HepG2 (cell line): ENCODE measurements around the gene IQCN. TPM values are rescaled to one million over a fixed set of nuclear protein-coding genes. Genes with fewer than 3 reads are reported as not detected.

Experiments used
- ATF7-NPFF ChIP-seq: sonication (generic); formaldehyde crosslinking; IDR thresholded peaks from 2 replicates; pipeline ENCODE4 v1.8.1; 2023; ENCODE audit warnings: mild to moderate bottlenecking, low read depth, missing genetic modification reagents, moderate library complexity
- BCL6 ChIP-seq: IDR thresholded peaks from 2 replicates; pipeline ENCODE4 v1.6.1; 2016; ENCODE audit warnings: missing genetic modification reagents, missing compliant biosample characterization
- BRD4 ChIP-seq: sonication (generic); formaldehyde crosslinking; IDR thresholded peaks from 2 replicates; pipeline ENCODE4 v1.4.0; 2020; ENCODE audit warnings: missing genetic modification reagents
- CREB3 ChIP-seq: sonication (generic); formaldehyde crosslinking; IDR thresholded peaks from 2 replicates; pipeline ENCODE4 v1.5.0; 2020; ENCODE audit warnings: missing genetic modification reagents
- CSRNP1 ChIP-seq: sonication (generic); formaldehyde crosslinking; IDR thresholded peaks from 2 replicates; pipeline ENCODE4 v1.8.1; 2023; ENCODE audit warnings: mild to moderate bottlenecking, missing genetic modification reagents
- FOXA3 ChIP-seq: IDR thresholded peaks from 2 replicates; pipeline ENCODE4 v1.6.1; 2016; ENCODE audit warnings: missing genetic modification reagents, missing compliant biosample characterization
- HMG20B ChIP-seq: conservative IDR thresholded peaks from 2 replicates; pipeline ENCODE4 v1.6.1; 2016; ENCODE audit warnings: missing genetic modification reagents, missing compliant biosample characterization
- HMGXB3 ChIP-seq: sonication (generic); formaldehyde crosslinking; IDR thresholded peaks from 2 replicates; pipeline ENCODE4 v1.4.0; 2020; ENCODE audit warnings: missing genetic modification reagents, borderline replicate concordance
- HOXA7 ChIP-seq: sonication (generic); formaldehyde crosslinking; IDR thresholded peaks from 2 replicates; pipeline ENCODE4 v1.8.1; 2022; ENCODE audit warnings: mild to moderate bottlenecking, missing genetic modification reagents, moderate library complexity
- MEF2D ChIP-seq: sonication (generic); formaldehyde crosslinking; IDR thresholded peaks from 2 replicates; pipeline ENCODE4 v1.5.1; 2020; ENCODE audit warnings: mild to moderate bottlenecking, missing genetic modification reagents
- MTF2 ChIP-seq: sonication (generic); formaldehyde crosslinking; IDR thresholded peaks from 2 replicates; pipeline ENCODE4 v1.5.0; 2020; ENCODE audit warnings: missing genetic modification reagents, borderline replicate concordance
- NR3C1 ChIP-seq: sonication (generic); formaldehyde crosslinking; IDR thresholded peaks from 2 replicates; pipeline ENCODE4 v1.4.0; 2020; ENCODE audit warnings: missing genetic modification reagents
- SAP130 ChIP-seq: IDR thresholded peaks from 2 replicates; pipeline ENCODE4 v1.6.1; 2016; ENCODE audit warnings: low read depth
- SMAD9 ChIP-seq: sonication (generic); formaldehyde crosslinking; IDR thresholded peaks from 2 replicates; pipeline ENCODE4 v1.5.1; 2020; ENCODE audit warnings: mild to moderate bottlenecking, missing genetic modification reagents
- ZFP62 ChIP-seq: sonication (generic); formaldehyde crosslinking; IDR thresholded peaks from 2 replicates; pipeline ENCODE4 v1.4.0; 2020; ENCODE audit warnings: missing genetic modification reagents
- ZMAT3 ChIP-seq: sonication (generic); formaldehyde crosslinking; conservative IDR thresholded peaks from 2 replicates; pipeline ENCODE4 v1.7.0; 2021; ENCODE audit warnings: missing genetic modification reagents
- ZNF30 ChIP-seq: sonication (generic); formaldehyde crosslinking; IDR thresholded peaks from 2 replicates; pipeline ENCODE4 v1.5.0; 2020; ENCODE audit warnings: mild to moderate bottlenecking, missing genetic modification reagents
- ZNF558 ChIP-seq: sonication (generic); formaldehyde crosslinking; IDR thresholded peaks from 2 replicates; pipeline ENCODE4 v1.9.0; 2022; ENCODE audit warnings: mild to moderate bottlenecking, missing genetic modification reagents, borderline replicate concordance
- ZNF570 ChIP-seq: sonication (generic); formaldehyde crosslinking; IDR thresholded peaks from 2 replicates; pipeline ENCODE4 v1.4.0; 2020; ENCODE audit warnings: mild to moderate bottlenecking, missing genetic modification reagents, borderline replicate concordance
- ZNF674 ChIP-seq: sonication (generic); formaldehyde crosslinking; IDR thresholded peaks from 2 replicates; pipeline ENCODE4 v1.5.0; 2020; ENCODE audit warnings: low read depth, mild to moderate bottlenecking, missing genetic modification reagents
- ZNF724P ChIP-seq: sonication (generic); formaldehyde crosslinking; IDR thresholded peaks from 2 replicates; pipeline ENCODE4 v1.8.0; 2022; ENCODE audit warnings: missing genetic modification reagents, borderline replicate concordance
- ZNF761 ChIP-seq: sonication (generic); formaldehyde crosslinking; conservative IDR thresholded peaks from 2 replicates; pipeline ENCODE4 v1.4.0; 2020; ENCODE audit warnings: mild to moderate bottlenecking, missing genetic modification reagents
- ZNF83 ChIP-seq: sonication (generic); formaldehyde crosslinking; IDR thresholded peaks from 2 replicates; pipeline ENCODE4 v1.4.0; 2020; ENCODE audit warnings: missing genetic modification reagents, mild to moderate bottlenecking, borderline replicate concordance
- polyA plus RNA-seq, 8 experiments: library from polyadenylated mRNA; depleted of rRNA in 3 of 8; stranded (reverse) in 7 of 8; unstranded in 1 of 8; fragments of >200 nt; fragmentation: Illumina TruSeq in 4 of 8; extraction: Trizol in 4 of 8; gene quantifications; 2 replicates each; pipeline versions ENCODE4 v1.2.1 to v1.2.3, GENCODE V29; 2011 to 2016; ENCODE audit warnings: low read depth in 4 of 8, missing spikeins in 1 of 8, mixed read lengths in 1 of 8; ENCODE audit not compliant: insufficient read depth in 1 of 8
- total RNA-seq, 5 experiments: library from RNA; depleted of rRNA; stranded (reverse); fragments of >200 nt; fragmentation: Illumina TruSeq; extraction: Trizol; gene quantifications; 2 replicates each; pipeline ENCODE4 v1.2.3, GENCODE V29; 2016; ENCODE audit warnings: low read depth in 1 of 5

The IQCN gene
- total and polyA plus RNA-seq, 2 of the 13 experiments (the other 11 are each of a cell fraction or from before 2014, with no cell fraction given), result 0.04 to 0.18 TPM

- no peak for TF ChIP-seq CREB3 (CRISPR knock-in tag)
- TF ChIP-seq ZNF558 (CRISPR knock-in tag), result 0 out of 2 replicates have a peak, but pooled peaks have one; percentile 51
- no peak for TF ChIP-seq ZFP62 (CRISPR knock-in tag)
- no peak; the same call in 1 of the 2 replicates for TF ChIP-seq FOXA3 (CRISPR knock-in tag)
- TF ChIP-seq HMGXB3 (CRISPR knock-in tag), result 0 out of 2 replicates have a peak, but pooled peaks have one; percentile 27
- 0 out of 2 replicates have a peak, but pooled peaks have one; percentile 30 for TF ChIP-seq ZNF724P (CRISPR knock-in tag)
- TF ChIP-seq ATF7-NPFF (CRISPR knock-in tag), result peak; percentile 70
- peak; percentile 31; the same call in 1 of the 2 replicates for TF ChIP-seq SMAD9 (CRISPR knock-in tag)
- TF ChIP-seq HMG20B, result no peak
- TF ChIP-seq MTF2, result 0 out of 2 replicates have a peak, but pooled peaks have one; percentile 8
- no peak for TF ChIP-seq ZNF30
- TF ChIP-seq ZNF761, result peak; percentile 84
- TF ChIP-seq BCL6, result no peak
- peak; percentile 88 for TF ChIP-seq SAP130
- peak; percentile 75 for TF ChIP-seq MEF2D (CRISPR knock-in tag)
- TF ChIP-seq CSRNP1 (CRISPR knock-in tag), result peak; percentile 88
- TF ChIP-seq NR3C1 (CRISPR knock-in tag), result no peak
- no peak for TF ChIP-seq BRD4 (CRISPR knock-in tag)
- TF ChIP-seq HOXA7 (CRISPR knock-in tag), result no peak
- peak; percentile 83 for TF ChIP-seq ZMAT3 (CRISPR knock-in tag)
- no peak for TF ChIP-seq ZNF83 (CRISPR knock-in tag)
- no peak for TF ChIP-seq ZNF674
- no peak for TF ChIP-seq ZNF570
Observed at GRCh38 chr19:18304458-18305310, 30.4 kb upstream of the IQCN start (continued).
